ENCODE data around the gene PPP1R36. TPM values are rescaled to one million over a fixed set of nuclear protein-coding genes. Genes with fewer than 3 reads are reported as not detected.
A peak's percentile ranks its signal among the peaks of the same experiment; 100 is the strongest.

The PPP1R36 gene
- total and polyA plus RNA-seq, 2 of the 13 experiments (the other 11 are each of a cell fraction or from before 2014, with no cell fraction given), result 0.11 to 0.17 TPM

- no peak for TF ChIP-seq KIAA2018 (CRISPR knock-in tag; IDR thresholded peaks at IDR 0.05; ENCODE audit: borderline replicate concordance)
- TF ChIP-seq ZNF343 (CRISPR knock-in tag; IDR thresholded peaks at IDR 0.05), result no peak
- no peak for TF ChIP-seq ETV5 (CRISPR knock-in tag; IDR thresholded peaks at IDR 0.05; ENCODE audit: borderline replicate concordance)
- no peak for TF ChIP-seq HNRNPUL1 (IDR thresholded peaks at IDR 0.05; ENCODE audit: low read depth, low read length)
- no peak for TF ChIP-seq HOMEZ (CRISPR knock-in tag; IDR thresholded peaks at IDR 0.05; ENCODE audit: low read depth)
- TF ChIP-seq FOXO4 (CRISPR knock-in tag; conservative IDR thresholded peaks at IDR 0.05), result 0 out of 2 replicates have a peak, but pooled peaks have one; percentile 8
- no peak for TF ChIP-seq PRPF4 (IDR thresholded peaks at IDR 0.05; ENCODE audit: low read depth, low read length, poor library complexity, severe bottlenecking)
- no peak for TF ChIP-seq ZNF124 (CRISPR knock-in tag; IDR thresholded peaks at IDR 0.05)
- TF ChIP-seq GPBP1L1 (CRISPR knock-in tag; IDR thresholded peaks at IDR 0.05), result no peak
- TF ChIP-seq PHF20 (CRISPR knock-in tag; IDR thresholded peaks at IDR 0.05), result no peak
- no peak for TF ChIP-seq SP2 (CRISPR knock-in tag; IDR thresholded peaks at IDR 0.05)
- TF ChIP-seq NR2C2 (CRISPR knock-in tag; IDR thresholded peaks at IDR 0.05; ENCODE audit: borderline replicate concordance), result no peak
- no peak for TF ChIP-seq POLR2AphosphoS5 (IDR thresholded peaks at IDR 0.05; ENCODE audit: low read depth, low read length)
- TF ChIP-seq THAP7 (CRISPR knock-in tag; IDR thresholded peaks at IDR 0.05), result no peak
Measured at GRCh38 chr14:64502887-64503433, 46.8 kb upstream of the PPP1R36 start (continued).

Measured in HepG2 (cell line).